D721Med (cell line): ENCODE data around the gene ZNF512.

Experiments used
- DNase-seq: peaks from one replicate; pipeline ENCODE4 v3.0.0; 2011; ENCODE audit warnings: low spot score; ENCODE audit not compliant: insufficient read length
- FAIRE-seq: peaks from 2 replicates; lab custom pipeline; 2011; peaks lifted over from hg19 to GRCh38; lab: Jason Lieb, UNC
- CTCF ChIP-seq: IDR thresholded peaks from 2 replicates; pipeline ENCODE4 v1.5.1; 2012; ENCODE audit warnings: mild to moderate bottlenecking, control low read depth; ENCODE audit not compliant: insufficient read depth; ENCODE audit errors: missing control alignments

ZNF512 gene

GRCh38 chr2:27653397-27653796 lies 70.6 kb downstream of the ZNF512 start:
- DNase-seq (no peak), FAIRE-seq (no peak)
- TF ChIP-seq CTCF, result no peak

GRCh38 chr2:27655155-27655951 lies 72.5 kb downstream of the ZNF512 start:
- no peak for TF ChIP-seq CTCF
- peak; percentile 94 for FAIRE-seq
- peak; percentile 53 for DNase-seq

GRCh38 chr2:27661371-27661770 lies 78.5 kb downstream of the ZNF512 start:
- FAIRE-seq, result no peak
- no peak for TF ChIP-seq CTCF
- DNase-seq, result no peak

- TF ChIP-seq CTCF, result no peak
- peak; percentile 66 for DNase-seq
- FAIRE-seq, result peak; percentile 73
Measured at GRCh38 chr2:27663285-27664153, 80.7 kb downstream of the ZNF512 start, which contains the start of the genes SLC4A1AP and SUPT7L. Gene SLC4A1AP (plus strand): TSS chr2:27663889. CDS start chr2:27663915, 26 bp downstream. Gene SUPT7L (minus strand): TSS chr2:27663614. CDS start chr2:27662192, 1,422 bp downstream.

GRCh38 chr2:27664154-27664574 lies 81.3 kb downstream of the ZNF512 start:
- FAIRE-seq (no peak), DNase-seq (no peak)
- TF ChIP-seq CTCF, result no peak

GRCh38 chr2:27664622-27665363 lies 82.0 kb downstream of the ZNF512 start:
- DNase-seq (no peak), FAIRE-seq (no peak)
- TF ChIP-seq CTCF, result no peak
